HepG2 (cell line): ENCODE data around the gene PET100. TPM values are rescaled to one million over a fixed set of nuclear protein-coding genes. Genes with fewer than 3 reads are reported as not detected.

Source experiments
- ARNTL ChIP-seq: sonication (generic); formaldehyde crosslinking; IDR thresholded peaks from 2 replicates; pipeline ENCODE4 v1.4.0; 2020; ENCODE audit warnings: mild to moderate bottlenecking, missing genetic modification reagents
- CBFB ChIP-seq: sonication (generic); formaldehyde crosslinking; IDR thresholded peaks from 2 replicates; pipeline ENCODE4 v1.4.0; 2020; ENCODE audit warnings: missing genetic modification reagents
- E2F5 ChIP-seq: sonication (generic); formaldehyde crosslinking; conservative IDR thresholded peaks from 2 replicates; pipeline ENCODE4 v1.4.0; 2020; ENCODE audit warnings: missing genetic modification reagents
- EED ChIP-seq: sonication (generic); formaldehyde crosslinking; IDR thresholded peaks from 2 replicates; pipeline ENCODE4 v1.5.0; 2020; ENCODE audit warnings: mild to moderate bottlenecking, missing genetic modification reagents
- FOXA3 ChIP-seq: IDR thresholded peaks from 2 replicates; pipeline ENCODE4 v1.6.1; 2016; ENCODE audit warnings: missing genetic modification reagents, missing compliant biosample characterization
- GATA4 ChIP-seq: sonication (generic); IDR thresholded peaks from 2 replicates; pipeline ENCODE4 v1.6.1; 2016; ENCODE audit warnings: antibody characterized with exemption, low read depth, borderline replicate concordance
- KIAA2018 ChIP-seq: sonication (generic); formaldehyde crosslinking; IDR thresholded peaks from 2 replicates; pipeline ENCODE4 v1.5.0; 2020; ENCODE audit warnings: mild to moderate bottlenecking, missing genetic modification reagents, borderline replicate concordance
- MAFK ChIP-seq, 2 experiments: IDR thresholded peaks in 1 of 2; conservative IDR thresholded peaks in 1 of 2; 2 replicates each; pipeline ENCODE4 v1.6.1; 2011; ENCODE audit warnings: improper control_type of control experiment in 2 of 2, low read length in 2 of 2
- MED8 ChIP-seq: sonication (generic); formaldehyde crosslinking; IDR thresholded peaks from 2 replicates; pipeline ENCODE4 v1.8.1; 2023; ENCODE audit warnings: mild to moderate bottlenecking, missing genetic modification reagents; ENCODE audit not compliant: insufficient replicate concordance
- MEF2D ChIP-seq: sonication (generic); formaldehyde crosslinking; IDR thresholded peaks from 2 replicates; pipeline ENCODE4 v1.5.1; 2020; ENCODE audit warnings: mild to moderate bottlenecking, missing genetic modification reagents
- NCOA2 ChIP-seq: sonication (generic); formaldehyde crosslinking; IDR thresholded peaks from 2 replicates; pipeline ENCODE4 v1.8.0; 2022; ENCODE audit warnings: inconsistent platforms
- RFX1 ChIP-seq: fragments of 450-650 bp; IDR thresholded peaks from 2 replicates; pipeline ENCODE4 v1.6.1; 2017
- RXRA ChIP-seq: sonication (generic); formaldehyde crosslinking; IDR thresholded peaks from 2 replicates; pipeline ENCODE4 v1.5.1; 2020; ENCODE audit warnings: missing genetic modification reagents
- TFAP4 ChIP-seq: sonication (generic); IDR thresholded peaks from 2 replicates; pipeline ENCODE4 v1.6.1; 2016; ENCODE audit warnings: low read depth, borderline replicate concordance
- ZBTB37 ChIP-seq: sonication (generic); formaldehyde crosslinking; IDR thresholded peaks from 2 replicates; pipeline ENCODE4 v1.4.0; 2020; ENCODE audit warnings: mild to moderate bottlenecking, missing genetic modification reagents
- ZNF121 ChIP-seq: sonication (generic); formaldehyde crosslinking; IDR thresholded peaks from 2 replicates; pipeline ENCODE4 v1.5.0; 2020; ENCODE audit warnings: mild to moderate bottlenecking, missing genetic modification reagents
- ZNF136 ChIP-seq: sonication (generic); formaldehyde crosslinking; IDR thresholded peaks from 2 replicates; pipeline ENCODE4 v1.8.1; 2022; ENCODE audit warnings: low read depth, mild to moderate bottlenecking, moderate library complexity, missing genetic modification reagents
- ZNF138 ChIP-seq: sonication (generic); formaldehyde crosslinking; IDR thresholded peaks from 2 replicates; pipeline ENCODE4 v1.5.0; 2020; ENCODE audit warnings: mild to moderate bottlenecking, low read depth, missing genetic modification reagents
- ZNF670 ChIP-seq: sonication (generic); formaldehyde crosslinking; IDR thresholded peaks from 2 replicates; pipeline ENCODE4 v1.8.0; 2022; ENCODE audit warnings: mild to moderate bottlenecking, missing genetic modification reagents, borderline replicate concordance
- ZNF879 ChIP-seq: sonication (generic); formaldehyde crosslinking; IDR thresholded peaks from 2 replicates; pipeline ENCODE4 v1.8.1; 2023; ENCODE audit warnings: missing genetic modification reagents
- polyA plus RNA-seq, 8 experiments: library from polyadenylated mRNA; depleted of rRNA in 3 of 8; stranded (reverse) in 7 of 8; unstranded in 1 of 8; fragments of >200 nt; fragmentation: Illumina TruSeq in 4 of 8; extraction: Trizol in 4 of 8; gene quantifications; 2 replicates each; pipeline versions ENCODE4 v1.2.1 to v1.2.3, GENCODE V29; 2011 to 2016; ENCODE audit warnings: low read depth in 4 of 8, missing spikeins in 1 of 8, mixed read lengths in 1 of 8; ENCODE audit not compliant: insufficient read depth in 1 of 8
- total RNA-seq, 5 experiments: library from RNA; depleted of rRNA; stranded (reverse); fragments of >200 nt; fragmentation: Illumina TruSeq; extraction: Trizol; gene quantifications; 2 replicates each; pipeline ENCODE4 v1.2.3, GENCODE V29; 2016; ENCODE audit warnings: low read depth in 1 of 5

Gene PET100
- total and polyA plus RNA-seq, 2 of the 13 experiments (the other 11 are each of a cell fraction or from before 2014, with no cell fraction given) = 22.3 to 66.5 TPM

GRCh38 chr19:7629347-7630054, at the start of gene PET100, which contains the start of gene XAB2 (continued):
- no peak for TF ChIP-seq KIAA2018 (CRISPR knock-in tag)
- no peak for TF ChIP-seq ZNF136
- TF ChIP-seq ZNF138 (CRISPR knock-in tag) = no peak
- 0 out of 2 replicates have a peak, but pooled peaks have one; percentile 22 for TF ChIP-seq TFAP4
- no peak for TF ChIP-seq ZBTB37 (CRISPR knock-in tag)
- no peak for TF ChIP-seq E2F5
- TF ChIP-seq RFX1 = no peak
- TF ChIP-seq ZNF121 (CRISPR knock-in tag) = no peak
- no peak for TF ChIP-seq EED (CRISPR knock-in tag)
- TF ChIP-seq RXRA (CRISPR knock-in tag) = peak; percentile 25; the same call in 1 of the 2 replicates
- 0 out of 2 replicates have a peak, but pooled peaks have one; percentile 75 for TF ChIP-seq MEF2D (CRISPR knock-in tag)
- TF ChIP-seq FOXA3 = peak; percentile 79
- no peak for TF ChIP-seq ZNF670
- no peak for TF ChIP-seq ARNTL (CRISPR knock-in tag)
- TF ChIP-seq ZNF879 (CRISPR knock-in tag) = no peak
- TF ChIP-seq GATA4 = no peak; the same call in 1 of the 2 replicates
- no peak for TF ChIP-seq MED8 (CRISPR knock-in tag)
- TF ChIP-seq MAFK (conservative IDR thresholded peaks at IDR 0.05 in 1 of 2, IDR thresholded peaks at IDR 0.05 in 1 of 2; ENCODE audit: low read length in 2 of 2) = no peak
- TF ChIP-seq CBFB (CRISPR knock-in tag) = no peak
- no peak for TF ChIP-seq NCOA2
